Activated CD8-positive, alpha-beta T cell treated with anti-CD3 and anti-CD28 coated beads for 36 hours (primary cell): Measurements from ENCODE around the gene BCAS1. TPM values are rescaled to one million over a fixed set of nuclear protein-coding genes. Genes with fewer than 3 reads are reported as not detected.

Source experiments
- ATAC-seq: fragments of 200-7000 bp; cut with Tn5 transposase; one replicate; pipeline ENCODE4 v1.10.0; 2021; ENCODE audit warnings: mild to moderate bottlenecking, moderate library complexity
- CTCF ChIA-PET: fragments of 350-600 bp; sonication (Branson Sonifier 250); formaldehyde crosslinking; loops from one replicate; lab custom pipeline; 2021; ENCODE audit warnings: antibody characterized with exemption; lab: Charles Lee
- POLR2A ChIA-PET: fragments of 350-600 bp; sonication (Branson Sonifier 250); formaldehyde crosslinking; loops from one replicate; lab custom pipeline; 2021; ENCODE audit warnings: antibody characterized with exemption; lab: Charles Lee
- DNase-seq: peaks from one replicate; pipeline ENCODE4 v3.0.0-alpha.2; 2020
- H3K27ac Mint-ChIP-seq: one replicate; pipeline ENCODE4 v1.8.0; 2021; ENCODE audit warnings: mild to moderate bottlenecking, mixed read lengths
- H3K27me3 Mint-ChIP-seq: one replicate; pipeline ENCODE4 v1.8.0; 2021; ENCODE audit warnings: mixed read lengths
- H3K36me3 Mint-ChIP-seq: one replicate; pipeline ENCODE4 v1.8.0; 2021; ENCODE audit warnings: low read depth, mixed read lengths
- H3K4me1 Mint-ChIP-seq: one replicate; pipeline ENCODE4 v1.8.0; 2021; ENCODE audit warnings: low read depth, mixed read lengths
- H3K4me3 Mint-ChIP-seq: one replicate; pipeline ENCODE4 v1.8.0; 2021; ENCODE audit warnings: mild to moderate bottlenecking, moderate library complexity, mixed read lengths
- H3K9me3 Mint-ChIP-seq: one replicate; pipeline ENCODE4 v1.8.0; 2021; ENCODE audit warnings: mixed read lengths
- CTCF ChIP-seq: fragments of 200-600 bp; IDR thresholded peaks from one replicate; pipeline ENCODE4 v1.8.0; 2022; ENCODE audit warnings: antibody characterized with exemption, mild to moderate bottlenecking
- intact Hi-C: fragments of 100-400 bp; cut with micrococcal nuclease; formaldehyde crosslinking; loops from one replicate; pipeline ENCODE4 v1.10.0; 2022
- total RNA-seq, 2 experiments: library from RNA; stranded (reverse); gene quantifications; one replicate each; pipeline ENCODE4 v1.2.3, GENCODE V29; 2021

Gene BCAS1
- total RNA-seq, 2 experiments from 2014 or later: 0.09 TPM; not detected in 1

DNA sequence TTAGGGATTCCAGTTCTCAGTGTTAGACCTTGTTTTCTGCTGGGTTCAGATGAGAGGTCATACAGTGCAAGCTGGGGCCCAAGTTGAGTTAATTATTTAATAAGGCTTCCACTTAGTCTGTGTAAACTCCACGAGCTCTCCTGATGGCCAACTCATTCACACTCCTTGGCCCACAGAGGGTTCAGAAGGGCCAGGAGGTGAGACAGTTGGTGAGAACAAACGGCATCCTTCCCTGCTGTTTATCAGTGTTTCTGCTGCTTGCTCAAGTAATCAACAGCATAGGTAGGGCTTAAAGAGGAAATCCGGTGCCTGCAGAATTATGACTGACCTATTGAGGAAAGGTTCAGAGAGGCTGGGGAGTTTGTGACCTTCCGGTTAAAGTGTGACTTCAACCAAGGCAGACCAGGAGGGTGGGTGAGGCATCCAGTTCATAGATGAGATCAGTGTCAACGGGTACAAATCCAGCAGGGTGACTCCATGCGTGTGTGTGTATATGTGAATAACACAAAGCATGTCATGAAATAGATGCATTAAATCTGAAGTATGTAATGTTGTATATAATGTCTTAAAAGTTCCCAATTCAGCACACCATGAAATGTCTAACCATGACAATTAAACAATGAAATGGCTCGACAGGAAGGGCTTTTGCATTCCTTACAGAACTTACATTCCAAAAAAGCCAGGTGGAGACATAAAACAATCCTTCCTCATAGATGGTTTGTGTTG lies 37.4 kb upstream of the BCAS1 start:
- Mint-ChIP-seq H3K27me3 (no peaks in the 10 kb centered on the region), H3K36me3 (no peaks in the 10 kb centered on the region), H3K9me3 (no peaks in the 10 kb centered on the region), H3K27ac (no peak overlapping the region), H3K4me1 (no peaks in the 10 kb centered on the region), H3K4me3 (no peak overlapping the region)
- DNase-seq: no peak
- TF ChIP-seq CTCF: no peak
- no peak for ATAC-seq
- ChIA-PET POLR2A (no interaction called here), CTCF (interaction anchor here (1.1 to 8.9 kb wide), 5 partner anchors 12 to 100 kb away, joined by 3 to 130 read pairs (median 11); partner anchors contain the start of gene PFDN4)
- intact Hi-C loops: no loop called here

DNA sequence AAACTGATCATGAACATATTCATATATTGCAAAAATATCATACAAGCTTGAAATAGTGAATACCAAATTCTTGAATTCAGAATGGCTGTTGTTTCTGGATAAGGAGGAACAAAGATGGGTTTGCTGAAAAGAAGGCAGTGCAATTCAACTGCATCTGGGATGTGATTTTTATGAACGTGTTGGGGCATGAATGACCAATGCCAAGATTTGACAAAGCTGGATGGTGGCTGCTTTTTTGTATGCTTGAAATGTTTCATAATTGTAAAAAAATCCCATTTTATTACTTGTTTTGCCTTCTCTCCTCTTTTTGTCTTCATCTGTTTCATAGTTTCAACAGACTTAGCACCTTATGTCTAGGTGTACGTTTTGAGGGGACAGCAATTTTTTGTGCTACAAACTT lies 36.8 kb upstream of the BCAS1 start:
- ATAC-seq (no peak), DNase-seq (no peak)
- POLR2A ChIA-PET: interaction anchor here (1.3 kb wide), 1 partner anchor 93 kb away, joined by 6 read pairs; no protein-coding TSS in a partner anchor
- Mint-ChIP-seq H3K27me3 (no peaks in the 10 kb centered on the region), H3K9me3 (no peaks in the 10 kb centered on the region), H3K36me3 (no peaks in the 10 kb centered on the region), H3K4me1 (no peaks in the 10 kb centered on the region), H3K27ac (no peak overlapping the region), H3K4me3 (no peak overlapping the region)
- CTCF ChIA-PET: interaction anchor here (1.1 to 8.9 kb wide), 5 partner anchors 12 to 101 kb away, joined by 3 to 130 read pairs (median 11); partner anchors contain the start of gene PFDN4
- intact Hi-C loops: no loop called here
- TF ChIP-seq CTCF: no peak

DNA sequence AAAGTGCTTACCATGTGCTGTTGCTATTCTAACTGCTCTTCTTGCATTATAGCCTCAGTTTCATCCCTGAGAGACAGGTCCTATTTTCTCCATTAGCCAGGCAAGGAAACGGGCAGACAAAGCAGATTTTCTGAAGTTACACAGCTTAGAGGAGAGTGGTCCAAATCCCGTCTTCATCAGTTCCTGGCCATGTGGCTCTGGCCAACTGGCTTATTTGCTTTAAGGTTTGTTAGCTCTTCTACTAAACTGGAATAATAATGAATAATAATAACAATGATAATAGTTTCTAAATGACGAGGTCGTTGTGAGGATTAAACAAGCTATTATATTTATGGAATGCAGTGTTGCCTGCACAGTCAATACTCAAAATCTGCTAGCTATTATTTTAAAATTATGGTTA lies 35.8 kb upstream of the BCAS1 start:
- Mint-ChIP-seq H3K4me3 (no peak overlapping the region), H3K9me3 (no peaks in the 10 kb centered on the region), H3K36me3 (no peaks in the 10 kb centered on the region), H3K4me1 (no peaks in the 10 kb centered on the region), H3K27ac (no peak overlapping the region), H3K27me3 (no peaks in the 10 kb centered on the region)
- POLR2A ChIA-PET: interaction anchor here (1.3 kb wide), 1 partner anchor 94 kb away, joined by 6 read pairs; no protein-coding TSS in a partner anchor
- intact Hi-C loops: no loop called here
- no peak for TF ChIP-seq CTCF
- DNase-seq (no peak), ATAC-seq (no peak)
- CTCF ChIA-PET: interaction anchor here (0.6 to 8.9 kb wide), 6 partner anchors 8 to 1198 kb away, joined by 3 to 130 read pairs (median 8); partner anchors contain the start of gene PFDN4

DNA sequence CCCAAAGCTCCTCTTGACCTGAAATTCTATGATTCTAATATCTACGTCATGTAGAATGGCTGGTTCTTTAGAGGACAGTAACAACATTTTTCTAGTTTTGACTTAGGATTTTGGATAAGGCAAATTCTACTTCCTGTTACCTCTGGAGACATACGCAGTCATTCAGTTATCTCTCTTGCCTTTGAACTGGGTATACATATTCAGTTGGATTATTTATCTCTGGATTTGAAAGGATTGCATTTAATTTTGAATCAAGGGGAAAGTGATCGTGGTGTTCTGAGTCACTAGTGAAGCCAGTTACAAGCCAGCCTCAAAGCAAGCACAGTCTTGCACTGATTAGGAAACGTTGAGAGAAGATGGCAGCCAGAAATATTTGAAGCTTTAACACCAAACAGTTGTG lies 35.3 kb upstream of the BCAS1 start:
- no peaks in the 10 kb centered on the region for H3K4me1 Mint-ChIP-seq
- intact Hi-C loops: no loop called here
- ATAC-seq: no peak
- ChIA-PET CTCF (interaction anchor here (1.2 to 8.9 kb wide), 8 partner anchors 9 to 542 kb away, joined by 3 to 130 read pairs (median 8); partner anchors contain the start of gene PFDN4), POLR2A (interaction anchor here (1.3 kb wide), 1 partner anchor 94 kb away, joined by 6 read pairs; no protein-coding TSS in a partner anchor)
- no peaks in the 10 kb centered on the region for H3K36me3 Mint-ChIP-seq
- TF ChIP-seq CTCF: no peak
- no peak overlapping the region for H3K4me3 Mint-ChIP-seq
- no peak overlapping the region for H3K27ac Mint-ChIP-seq
- no peaks in the 10 kb centered on the region for H3K9me3 Mint-ChIP-seq
- no peak for DNase-seq
- H3K27me3 Mint-ChIP-seq: no peaks in the 10 kb centered on the region

DNA sequence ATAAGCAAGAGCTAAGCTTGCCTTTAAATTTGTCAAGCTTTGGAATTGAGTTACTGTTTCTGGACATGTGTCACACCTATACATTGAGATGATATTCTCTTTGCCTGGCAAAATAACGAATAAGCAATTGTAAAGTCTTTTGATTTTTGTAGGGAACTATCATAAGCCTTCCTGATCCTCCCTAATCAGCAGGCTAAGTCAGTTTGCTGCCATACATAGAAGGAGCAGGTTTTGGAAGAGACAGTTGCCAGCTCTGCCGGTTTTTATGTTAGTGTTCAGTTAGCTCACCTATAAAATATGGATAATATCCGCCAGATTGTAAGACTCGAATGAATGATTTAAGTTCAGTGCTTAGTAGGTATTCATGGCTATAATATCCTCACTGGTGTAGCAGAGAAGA lies 34.4 kb upstream of the BCAS1 start:
- no peaks in the 10 kb centered on the region for H3K27me3 Mint-ChIP-seq
- CTCF ChIA-PET: interaction anchor here (0.9 to 8.9 kb wide), 17 partner anchors 9 to 543 kb away, joined by 3 to 130 read pairs (median 7); partner anchors contain the start of gene PFDN4
- intact Hi-C loops: no loop called here
- no peak for ATAC-seq
- H3K4me3 Mint-ChIP-seq: no peak overlapping the region
- DNase-seq: no peak
- no peak overlapping the region for H3K27ac Mint-ChIP-seq
- H3K4me1 Mint-ChIP-seq: no peaks in the 10 kb centered on the region
- no peaks in the 10 kb centered on the region for H3K36me3 Mint-ChIP-seq
- H3K9me3 Mint-ChIP-seq: no peaks in the 10 kb centered on the region
- POLR2A ChIA-PET: interaction anchor here (0.6 to 1.2 kb wide), 3 partner anchors 18 to 89 kb away, joined by 3 to 4 read pairs (median 3); no protein-coding TSS in a partner anchor
- no peak for TF ChIP-seq CTCF
